Mesenchymal stem cell (in vitro differentiated cells and primary cell): ENCODE results near the gene MACROH2A1.
A peak's percentile ranks its signal among the peaks of the same experiment; 100 is the strongest.

Experiments used
- DNase-seq: peaks from one replicate; pipeline ENCODE4 v3.0.0-alpha.2; 2013
- H2AFZ ChIP-seq: one replicate; pipeline ENCODE4 v1.6.1; 2013; ENCODE audit warnings: low read depth, mild to moderate bottlenecking, control low read depth, inconsistent platforms, low read length, moderate library complexity
- H2AK5ac ChIP-seq: 2 replicates; pipeline ENCODE4 v1.6.1; 2013; ENCODE audit warnings: low read length, moderate library complexity, mild to moderate bottlenecking, inconsistent platforms; ENCODE audit not compliant: severe bottlenecking
- H2BK120ac ChIP-seq: one replicate; pipeline ENCODE4 v1.6.1; 2013; ENCODE audit warnings: low read depth, mild to moderate bottlenecking, inconsistent platforms, low read length, moderate library complexity
- H2BK12ac ChIP-seq, 2 experiments: one replicate each; pipeline ENCODE4 v1.6.1; 2013; ENCODE audit warnings: inconsistent platforms in 2 of 2, low read length in 2 of 2, mild to moderate bottlenecking in 2 of 2, moderate library complexity in 2 of 2, control low read depth in 1 of 2
- H2BK15ac ChIP-seq: one replicate; pipeline ENCODE4 v1.6.1; 2013; ENCODE audit warnings: mild to moderate bottlenecking, low read depth, inconsistent platforms; ENCODE audit not compliant: poor library complexity, severe bottlenecking
- H2BK5ac ChIP-seq: 2 replicates; pipeline ENCODE4 v1.6.1; 2013; ENCODE audit warnings: low read depth, mild to moderate bottlenecking, low read length, control low read depth, inconsistent platforms; ENCODE audit not compliant: poor library complexity, severe bottlenecking
- H3K14ac ChIP-seq, 2 experiments: one replicate each; pipeline ENCODE4 v1.6.1; 2013; ENCODE audit warnings: inconsistent platforms in 2 of 2, low read length in 2 of 2, control low read depth in 1 of 2, mild to moderate bottlenecking in 1 of 2, moderate library complexity in 1 of 2
- H3K18ac ChIP-seq, 2 experiments: one replicate each; pipeline ENCODE4 v1.6.1; 2013; ENCODE audit warnings: inconsistent platforms in 2 of 2, low read length in 2 of 2, control low read depth in 1 of 2, low read depth in 1 of 2, mild to moderate bottlenecking in 1 of 2
- H3K23ac ChIP-seq, 2 experiments: one replicate each; pipeline ENCODE4 v1.6.1; 2013; ENCODE audit warnings: inconsistent platforms in 2 of 2, low read length in 2 of 2, mild to moderate bottlenecking in 2 of 2, moderate library complexity in 2 of 2, control low read depth in 1 of 2
- H3K27ac ChIP-seq: 2 replicates; pipeline ENCODE4 v1.5.1; 2013; ENCODE audit warnings: mild to moderate bottlenecking, moderate library complexity, low read length, control low read depth, inconsistent platforms; ENCODE audit not compliant: poor library complexity, severe bottlenecking
- H3K27me3 ChIP-seq, 2 experiments: 2 replicates each; pipeline versions ENCODE4 v1.6.1 to v1.7.0; 2013; ENCODE audit warnings: low read length in 2 of 2, mild to moderate bottlenecking in 2 of 2, moderate library complexity in 2 of 2, control low read depth in 1 of 2, inconsistent platforms in 1 of 2; ENCODE audit not compliant: control insufficient read depth in 1 of 2, insufficient read depth in 1 of 2
- H3K36me3 ChIP-seq, 2 experiments: 2 replicates each; pipeline versions ENCODE4 v1.6.1 to v1.7.0; 2013; ENCODE audit warnings: low read length in 2 of 2, control low read depth in 1 of 2, inconsistent platforms in 1 of 2, low read depth in 1 of 2, mild to moderate bottlenecking in 1 of 2; ENCODE audit not compliant: insufficient read depth in 2 of 2, control insufficient read depth in 1 of 2
- H3K4ac ChIP-seq, 2 experiments: one replicate each; pipeline ENCODE4 v1.6.1; 2013; ENCODE audit warnings: inconsistent platforms in 2 of 2, low read length in 2 of 2, mild to moderate bottlenecking in 2 of 2, moderate library complexity in 2 of 2, control low read depth in 1 of 2, low read depth in 1 of 2
- H3K4me1 ChIP-seq: 2 replicates; pipeline ENCODE4 v1.6.1; 2013; ENCODE audit warnings: low read depth, low read length, control low read depth; ENCODE audit not compliant: control insufficient read depth, insufficient read depth
- H3K4me2 ChIP-seq: 2 replicates; pipeline ENCODE4 v1.6.1; 2013; ENCODE audit warnings: low read length, mild to moderate bottlenecking, inconsistent platforms; ENCODE audit not compliant: poor library complexity, severe bottlenecking
- H3K4me3 ChIP-seq, 2 experiments: 2 replicates each; pipeline versions ENCODE4 v1.5.1 to v1.7.0; 2013; ENCODE audit warnings: low read length in 2 of 2, mild to moderate bottlenecking in 2 of 2, control low read depth in 1 of 2, low read depth in 1 of 2; ENCODE audit not compliant: insufficient read depth in 1 of 2
- H3K79me1 ChIP-seq: replicated peaks from 2 replicates; pipeline ENCODE4 v1.6.1; 2013; ENCODE audit warnings: mild to moderate bottlenecking, control low read depth, low read length, inconsistent platforms; ENCODE audit not compliant: poor library complexity, severe bottlenecking
- H3K9ac ChIP-seq: 2 replicates; pipeline ENCODE4 v1.7.0; 2013; ENCODE audit warnings: mild to moderate bottlenecking, low read length, moderate library complexity
- H3K9me3 ChIP-seq: 2 replicates; pipeline ENCODE4 v1.7.0; 2013; ENCODE audit warnings: mild to moderate bottlenecking, low read length; ENCODE audit not compliant: control insufficient read depth
- H4K8ac ChIP-seq: one replicate; pipeline ENCODE4 v1.6.1; 2013; ENCODE audit warnings: inconsistent platforms, mild to moderate bottlenecking, low read length, moderate library complexity
- H4K91ac ChIP-seq: one replicate; pipeline ENCODE4 v1.6.1; 2013; ENCODE audit warnings: mild to moderate bottlenecking, low read length, inconsistent platforms
- WGBS: methylation state at CpG from one replicate; pipeline ENCODE4 v1.1.7; 2013; ENCODE audit warnings: mixed read lengths; 5-methylcytosine and 5-hydroxymethylcytosine counted together

Gene MACROH2A1

GRCh38 chr5:135323227-135323626 lies 75.8 kb downstream of the MACROH2A1 start:
- H3K18ac ChIP-seq = no peak overlapping the region
- no peak overlapping the region for H3K23ac ChIP-seq
- no peak overlapping the region for H4K8ac ChIP-seq
- H3K14ac ChIP-seq = no peak overlapping the region
- H3K79me1 ChIP-seq = no peaks in the 10 kb centered on the region
- H3K4me3 ChIP-seq = no peak overlapping the region
- no peak overlapping the region for H2BK15ac ChIP-seq
- no peak overlapping the region for H4K91ac ChIP-seq
- WGBS = 86% methylated on average over 6 of the region's 8 CpGs
- no peak overlapping the region for H2BK120ac ChIP-seq
- no peak overlapping the region for H3K27ac ChIP-seq
- no peaks in the 10 kb centered on the region for H3K9me3 ChIP-seq
- peaks cover 5% of the 10 kb centered on the region for H3K4me1 ChIP-seq
- H2AFZ ChIP-seq = no peak overlapping the region
- H3K9ac ChIP-seq = no peak overlapping the region
- H3K4me2 ChIP-seq = no peak overlapping the region
- no peaks in the 10 kb centered on the region for H3K36me3 ChIP-seq
- DNase-seq = no peak
- H2BK5ac ChIP-seq = no peak overlapping the region
- peaks cover 0 to 14% of the 10 kb centered on the region in 2 experiments for H3K27me3 ChIP-seq
- peak overlapping the region in 1 of 2 experiments; percentile 49 for H2BK12ac ChIP-seq
- no peak overlapping the region for H3K4ac ChIP-seq
- no peak overlapping the region for H2AK5ac ChIP-seq

GRCh38 chr5:135322744-135323143 lies 76.3 kb downstream of the MACROH2A1 start:
- no peaks in the 10 kb centered on the region for H3K36me3 ChIP-seq
- H2BK120ac ChIP-seq = no peak overlapping the region
- DNase-seq = no peak
- H2BK5ac ChIP-seq = no peak overlapping the region
- H4K91ac ChIP-seq = no peak overlapping the region
- WGBS = 97% methylated on average over 7 of the region's 7 CpGs
- peaks cover 0 to 12% of the 10 kb centered on the region in 2 experiments for H3K27me3 ChIP-seq
- no peak overlapping the region for H3K18ac ChIP-seq
- H2AK5ac ChIP-seq = no peak overlapping the region
- H3K23ac ChIP-seq = no peak overlapping the region
- no peaks in the 10 kb centered on the region for H3K79me1 ChIP-seq
- H3K14ac ChIP-seq = no peak overlapping the region
- H3K4me3 ChIP-seq = no peak overlapping the region
- H2BK15ac ChIP-seq = no peak overlapping the region
- no peak overlapping the region for H3K9ac ChIP-seq
- H2AFZ ChIP-seq = no peak overlapping the region
- no peaks in the 10 kb centered on the region for H3K9me3 ChIP-seq
- H4K8ac ChIP-seq = no peak overlapping the region
- peaks cover 5% of the 10 kb centered on the region for H3K4me1 ChIP-seq
- no peak overlapping the region for H2BK12ac ChIP-seq
- H3K27ac ChIP-seq = no peak overlapping the region
- no peak overlapping the region for H3K4me2 ChIP-seq
- no peak overlapping the region for H3K4ac ChIP-seq

- Histone ChIP-seq H3K18ac (no peak overlapping the region), H2BK12ac (no peak overlapping the region), H2BK120ac (no peak overlapping the region), H3K23ac (peak overlapping the region in 1 of 2 experiments; percentile 1), H3K27me3 (peaks cover 0 to 10% of the 10 kb centered on the region in 2 experiments), H3K14ac (no peak overlapping the region), H3K4me2 (no peak overlapping the region), H3K4ac (no peak overlapping the region), H3K9ac (no peak overlapping the region), H2AFZ (no peak overlapping the region), H3K9me3 (no peaks in the 10 kb centered on the region), H3K4me1 (peaks cover 5% of the 10 kb centered on the region), H4K8ac (no peak overlapping the region), H4K91ac (no peak overlapping the region), H2BK5ac (no peak overlapping the region), H3K27ac (no peak overlapping the region), H2BK15ac (no peak overlapping the region), H3K36me3 (no peaks in the 10 kb centered on the region), H3K4me3 (no peak overlapping the region), H3K79me1 (no peaks in the 10 kb centered on the region), H2AK5ac (no peak overlapping the region)
- 93% methylated on average over 4 of the region's 4 CpGs for WGBS
- no peak for DNase-seq
These were observed 76.8 kb downstream of the MACROH2A1 start for GRCh38 chr5:135322271-135322670.

- Histone ChIP-seq H2BK12ac (peak overlapping the region in 1 of 2 experiments; percentile 59), H2BK120ac (no peak overlapping the region), H4K8ac (no peak overlapping the region), H3K18ac (peak overlapping the region in 1 of 2 experiments; percentile 28), H3K4me1 (peaks cover 5% of the 10 kb centered on the region), H3K36me3 (no peaks in the 10 kb centered on the region), H3K23ac (peak overlapping the region in 1 of 2 experiments; percentile 48), H3K4me2 (no peak overlapping the region), H2AFZ (no peak overlapping the region), H3K9me3 (no peaks in the 10 kb centered on the region), H3K4me3 (no peak overlapping the region), H3K4ac (no peak overlapping the region), H2BK15ac (no peak overlapping the region), H4K91ac (peak overlapping the region; percentile 4), H3K9ac (no peak overlapping the region), H3K79me1 (no peaks in the 10 kb centered on the region), H3K27ac (no peak overlapping the region), H2BK5ac (no peak overlapping the region), H3K27me3 (peaks cover 0 to 12% of the 10 kb centered on the region in 2 experiments), H3K14ac (peak overlapping the region in 1 of 2 experiments; percentile 44), H2AK5ac (no peak overlapping the region)
- DNase-seq = no peak
- WGBS = 89% methylated on average over 15 of the region's 15 CpGs
These were observed 78.1 kb downstream of the MACROH2A1 start for GRCh38 chr5:135320718-135321484.
